PC-3 (cell line): Measurements from ENCODE around the gene GRIA4. TPM values are rescaled to one million over a fixed set of nuclear protein-coding genes. Genes with fewer than 3 reads are reported as not detected.

Source experiments
- ATAC-seq: fragments of 200-7000 bp; cut with Tn5 transposase; 2 replicates; pipeline ENCODE4 v1.9.1; 2020; ENCODE audit warnings: mild to moderate bottlenecking, moderate library complexity
- BruUV-seq: library from RNA; stranded (reverse); fragments of 400-500 nt; replicated peaks from 2 replicates; lab custom pipeline; 2021; lab: Mats Ljungman, UMichigan
- CTCF ChIA-PET: fragments of 300-600 bp; sonication (Branson Sonifier 250); formaldehyde crosslinking; loops from one replicate; lab custom pipeline; 2022; ENCODE audit warnings: antibody characterized with exemption; lab: Charles Lee
- POLR2A ChIA-PET: fragments of 300-600 bp; sonication (Branson Sonifier 250); formaldehyde crosslinking; loops from one replicate; lab custom pipeline; 2022; ENCODE audit warnings: antibody characterized with exemption; ENCODE audit not compliant: unreplicated experiment; lab: Charles Lee
- DNase-seq: peaks from one replicate; pipeline ENCODE4 v3.0.0-alpha.2; 2015
- H2AFZ ChIP-seq: fragments of 300-600 bp; sonication (generic); 2 replicates; pipeline ENCODE4 v1.6.0; 2016; ENCODE audit warnings: antibody characterized with exemption, low read length
- H3F3A ChIP-seq: fragments of 300-600 bp; sonication (generic); one replicate; pipeline ENCODE4 v1.6.0; 2017; ENCODE audit warnings: antibody characterized with exemption, low read length, control low read depth, mild to moderate bottlenecking; ENCODE audit not compliant: unreplicated experiment
- H3K27ac ChIP-seq: fragments of 300-600 bp; sonication (generic); 2 replicates; pipeline ENCODE4 v1.5.1; 2016; ENCODE audit warnings: mild to moderate bottlenecking, low read length
- H3K27me3 ChIP-seq: fragments of 300-600 bp; sonication (generic); 2 replicates; pipeline ENCODE4 v1.6.1; 2016; ENCODE audit warnings: low read length, mixed read lengths
- H3K36me3 ChIP-seq: fragments of 300-600 bp; sonication (generic); 2 replicates; pipeline ENCODE4 v1.6.1; 2016; ENCODE audit warnings: low read depth, mixed run types, low read length, mixed read lengths
- H3K4me1 ChIP-seq: fragments of 300-600 bp; sonication (generic); 2 replicates; pipeline ENCODE4 v1.5.1; 2016; ENCODE audit warnings: low read length; ENCODE audit not compliant: insufficient read depth
- H3K4me2 ChIP-seq: fragments of 300-600 bp; sonication (generic); 2 replicates; pipeline ENCODE4 v1.6.0; 2016; ENCODE audit warnings: low read length
- H3K4me3 ChIP-seq: fragments of 300-600 bp; sonication (generic); 2 replicates; pipeline ENCODE4 v1.5.1; 2016; ENCODE audit warnings: mild to moderate bottlenecking, low read length, mixed read lengths
- H3K79me2 ChIP-seq: fragments of 300-600 bp; sonication (generic); 2 replicates; pipeline ENCODE4 v1.6.1; 2017; ENCODE audit warnings: low read length, mixed read lengths
- H3K9ac ChIP-seq: fragments of 300-600 bp; sonication (generic); 2 replicates; pipeline ENCODE4 v1.6.0; 2016; ENCODE audit warnings: mild to moderate bottlenecking, low read length
- H3K9me2 ChIP-seq: fragments of 300-600 bp; sonication (generic); replicated peaks from 2 replicates; pipeline ENCODE4 v1.6.1; 2016; ENCODE audit warnings: mixed run types, low read length, mixed read lengths
- H3K9me3 ChIP-seq: fragments of 300-600 bp; sonication (generic); 2 replicates; pipeline ENCODE4 v1.6.1; 2016; ENCODE audit warnings: low read length, mixed read lengths
- H4K20me1 ChIP-seq: fragments of 300-600 bp; sonication (generic); 2 replicates; pipeline ENCODE4 v1.6.1; 2016; ENCODE audit warnings: low read length, mixed read lengths
- CTCF ChIP-seq: fragments of 300-600 bp; sonication (generic); conservative IDR thresholded peaks from 2 replicates; pipeline ENCODE4 v1.5.1; 2017; ENCODE audit warnings: antibody characterized with exemption, low read depth, mild to moderate bottlenecking, low read length
- EZH2 ChIP-seq: fragments of 300-600 bp; sonication (generic); IDR thresholded peaks from one replicate; pipeline ENCODE4 v1.6.1; 2017; ENCODE audit warnings: antibody characterized with exemption, mild to moderate bottlenecking, low read length; ENCODE audit not compliant: unreplicated experiment
- EZH2phosphoT487 ChIP-seq: fragments of 300-600 bp; sonication (generic); IDR thresholded peaks from 2 replicates; pipeline ENCODE4 v1.6.1; 2018; ENCODE audit warnings: mild to moderate bottlenecking, antibody characterized with exemption, low read length, borderline replicate concordance
- intact Hi-C: fragments of 100-400 bp; cut with micrococcal nuclease; formaldehyde crosslinking; loops from 2 replicates; pipeline ENCODE4 v1.9.0; 2023
- total RNA-seq: library from RNA; depleted of rRNA; stranded (reverse); fragments of >200 nt; gene quantifications from 2 replicates; pipeline ENCODE4 v1.2.3, GENCODE V29; 2014

Gene GRIA4
- total RNA-seq, 1 experiment from 2014 or later = not detected

GRCh38 chr11:105740164-105740903 is 130.5 kb downstream of the GRIA4 start:
- H3K9ac ChIP-seq = no peak overlapping the region
- CTCF ChIA-PET = no interaction called here
- H4K20me1 ChIP-seq = no peaks in the 10 kb centered on the region
- H3K9me3 ChIP-seq = no peaks in the 10 kb centered on the region
- no peaks in the 10 kb centered on the region for H3K79me2 ChIP-seq
- no peaks in the 10 kb centered on the region for H3F3A ChIP-seq
- no peak overlapping the region for H3K4me3 ChIP-seq
- no peak for DNase-seq
- no peak overlapping the region for H3K4me2 ChIP-seq
- ATAC-seq = no peak
- intact Hi-C loops = loop anchor here (5.0 to 10.0 kb wide), 2 partner anchors 118 to 596 kb away; no protein-coding TSS in a partner anchor
- no peaks in the 10 kb centered on the region for H3K9me2 ChIP-seq
- no TSS peak for BruUV-seq
- TF ChIP-seq EZH2phosphoT487 (no peak), EZH2 (no peak), CTCF (no peak)
- POLR2A ChIA-PET = no interaction called here
- no peak overlapping the region for H3K27ac ChIP-seq
- no peaks in the 10 kb centered on the region for H3K36me3 ChIP-seq
- H3K27me3 ChIP-seq = no peaks in the 10 kb centered on the region
- no peak overlapping the region for H2AFZ ChIP-seq
- peaks cover 21% of the 10 kb centered on the region for H3K4me1 ChIP-seq

GRCh38 chr11:105741488-105742020 is 131.7 kb downstream of the GRIA4 start:
- Histone ChIP-seq H3K4me3 (no peak overlapping the region), H3K4me2 (peak overlapping the region; percentile 41), H2AFZ (no peak overlapping the region), H3K4me1 (peaks cover 21% of the 10 kb centered on the region), H3K9ac (no peak overlapping the region), H3K36me3 (no peaks in the 10 kb centered on the region), H3K9me2 (no peaks in the 10 kb centered on the region), H3K27me3 (no peaks in the 10 kb centered on the region), H3K27ac (peak overlapping the region; percentile 27), H3K79me2 (no peaks in the 10 kb centered on the region), H4K20me1 (no peaks in the 10 kb centered on the region), H3F3A (no peaks in the 10 kb centered on the region), H3K9me3 (no peaks in the 10 kb centered on the region)
- CTCF ChIA-PET = no interaction called here
- ATAC-seq (peak; percentile 96), DNase-seq (peak; percentile 83)
- intact Hi-C loops = loop anchor here (1.0 to 10.0 kb wide), 6 partner anchors 22 to 694 kb away; no protein-coding TSS in a partner anchor
- no TSS peak for BruUV-seq
- POLR2A ChIA-PET = no interaction called here
- TF ChIP-seq CTCF (no peak), EZH2 (no peak)

DNA sequence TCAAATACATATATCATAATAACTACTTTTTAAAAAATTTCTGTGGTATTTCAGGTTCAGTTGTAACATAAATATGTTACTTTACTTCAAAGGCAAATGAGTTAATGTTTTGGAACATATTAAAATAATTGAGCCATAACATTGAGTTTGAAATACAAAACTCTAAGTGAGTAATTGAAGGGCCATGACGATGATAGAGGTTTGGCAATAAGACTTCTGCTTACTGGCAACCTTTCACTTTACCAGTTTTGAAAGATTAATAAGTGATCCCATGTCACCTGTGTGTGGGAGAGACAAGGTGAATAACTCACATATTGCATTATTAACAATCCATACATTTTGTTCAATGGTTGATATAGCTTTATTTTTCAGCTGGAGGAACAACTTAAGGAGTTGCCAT is 144.4 kb downstream of the GRIA4 start:
- DNase-seq (peak; percentile 56), ATAC-seq (peak; percentile 50; the same call in 1 of the 2 replicates)
- H4K20me1 ChIP-seq = no peaks in the 10 kb centered on the region
- intact Hi-C loops = no loop called here
- H3K79me2 ChIP-seq = no peaks in the 10 kb centered on the region
- CTCF ChIA-PET = interaction anchor here (0.8 kb wide), 1 partner anchor 757 kb away, joined by 3 read pairs; no protein-coding TSS in a partner anchor
- no peaks in the 10 kb centered on the region for H3K9me2 ChIP-seq
- H2AFZ ChIP-seq = no peak overlapping the region
- POLR2A ChIA-PET = no interaction called here
- peaks cover 5% of the 10 kb centered on the region; the same call in 1 of the 2 replicates for H3K4me1 ChIP-seq
- BruUV-seq = no TSS peak
- H3K9ac ChIP-seq = no peak overlapping the region
- H3K4me3 ChIP-seq = no peak overlapping the region
- H3K36me3 ChIP-seq = no peaks in the 10 kb centered on the region
- H3K9me3 ChIP-seq = no peaks in the 10 kb centered on the region
- H3K27ac ChIP-seq = peak overlapping the region; percentile 21; the same call in 1 of the 2 replicates
- no peaks in the 10 kb centered on the region for H3K27me3 ChIP-seq
- no peak for TF ChIP-seq EZH2
- TF ChIP-seq CTCF = no peak
- no peak for TF ChIP-seq EZH2phosphoT487
- H3F3A ChIP-seq = no peaks in the 10 kb centered on the region
- no peak overlapping the region; the same call in 1 of the 2 replicates for H3K4me2 ChIP-seq
